T-helper 1 cell treated with Interleukin-12 subunit alpha and Interleukin-12 subunit beta and Interleukin-4 antibody, amounts not matched to agents 30 μg/mL and 1 μg/mL, for 36 hours (primary cell): ENCODE data around the gene SORCS3.

Experiments
- H3K27ac Mint-ChIP-seq: one replicate; pipeline ENCODE4 v1.8.0; 2021; ENCODE audit warnings: mild to moderate bottlenecking, mixed read lengths
- H3K27me3 Mint-ChIP-seq: one replicate; pipeline ENCODE4 v1.8.0; 2021; ENCODE audit warnings: low read depth, mixed read lengths
- H3K36me3 Mint-ChIP-seq: one replicate; pipeline ENCODE4 v1.8.0; 2021; ENCODE audit warnings: low read depth, mixed read lengths
- H3K4me1 Mint-ChIP-seq: one replicate; pipeline ENCODE4 v1.8.0; 2021; ENCODE audit warnings: low read depth, mixed read lengths
- H3K4me3 Mint-ChIP-seq: one replicate; pipeline ENCODE4 v1.8.0; 2021; ENCODE audit warnings: mild to moderate bottlenecking, moderate library complexity, mixed read lengths
- H3K9me3 Mint-ChIP-seq: one replicate; pipeline ENCODE4 v1.8.0; 2021; ENCODE audit warnings: mixed read lengths

Gene SORCS3

DNA sequence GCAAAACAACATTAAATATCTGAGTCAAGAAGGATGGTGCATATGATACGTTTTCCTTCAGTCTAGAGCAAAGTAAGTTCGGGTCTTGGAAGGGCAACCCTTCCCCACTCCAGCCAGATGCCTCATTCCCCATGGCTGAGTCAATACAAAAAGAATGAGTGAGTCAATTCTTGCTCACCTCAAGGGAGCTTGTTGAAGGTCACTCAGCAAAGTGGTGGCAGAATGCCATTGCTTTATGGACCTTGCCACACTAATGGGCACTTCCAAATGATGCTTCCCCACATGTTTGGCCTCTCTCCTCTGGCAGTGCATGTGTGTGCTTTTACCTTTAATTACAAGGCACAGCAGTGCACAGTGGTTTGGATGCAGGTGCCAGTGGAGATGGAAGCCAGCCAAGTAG is 296.5 kb downstream of the SORCS3 start:
- Mint-ChIP-seq H3K9me3 (no peaks in the 10 kb centered on the region), H3K27ac (no peak overlapping the region), H3K27me3 (no peaks in the 10 kb centered on the region), H3K4me1 (peaks cover 2% of the 10 kb centered on the region), H3K36me3 (no peaks in the 10 kb centered on the region), H3K4me3 (no peak overlapping the region)

DNA sequence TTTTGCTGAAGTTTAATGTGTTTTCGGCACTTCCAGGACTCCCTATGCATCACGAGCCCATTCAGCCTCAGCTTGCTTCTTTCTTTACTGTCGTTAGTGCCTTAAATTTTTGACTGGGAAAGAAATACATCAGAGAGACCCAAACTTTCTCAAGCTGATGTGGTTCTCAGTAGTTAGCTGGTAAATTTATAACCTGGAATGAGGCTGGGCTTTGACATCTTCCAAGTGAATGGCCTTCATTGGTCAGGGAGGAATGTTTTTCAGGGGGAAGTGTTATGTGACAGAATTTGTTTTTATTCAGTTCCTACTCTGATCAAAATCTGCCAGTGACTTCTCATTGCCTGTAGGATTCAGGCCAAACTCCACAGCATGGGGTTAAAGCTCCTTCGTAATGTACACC is 296.9 kb downstream of the SORCS3 start:
- no peak overlapping the region for H3K4me3 Mint-ChIP-seq
- no peaks in the 10 kb centered on the region for H3K27me3 Mint-ChIP-seq
- H3K27ac Mint-ChIP-seq, result no peak overlapping the region
- H3K4me1 Mint-ChIP-seq, result peaks cover 2% of the 10 kb centered on the region
- no peaks in the 10 kb centered on the region for H3K9me3 Mint-ChIP-seq
- no peaks in the 10 kb centered on the region for H3K36me3 Mint-ChIP-seq

DNA sequence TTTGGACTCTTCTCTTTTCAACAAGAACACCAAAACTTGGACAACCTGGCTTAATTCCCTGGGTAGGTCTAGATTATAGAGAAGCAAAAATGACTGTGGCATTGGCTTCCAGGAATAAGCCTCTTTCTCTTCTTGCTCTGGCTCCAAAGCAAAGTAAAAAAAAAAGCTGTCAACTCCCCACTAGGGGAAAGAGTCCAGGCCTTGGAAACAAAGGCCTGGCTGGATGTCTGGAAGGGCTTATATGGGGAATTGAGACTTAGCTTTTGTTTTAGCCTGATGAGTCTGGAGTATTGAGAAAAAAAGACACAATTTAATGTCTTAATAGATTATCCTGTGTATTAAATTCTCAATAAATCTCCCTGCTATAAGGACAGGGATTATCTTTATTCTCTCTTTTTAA is 300.6 kb downstream of the SORCS3 start:
- Mint-ChIP-seq H3K27me3 (no peaks in the 10 kb centered on the region), H3K4me1 (no peaks in the 10 kb centered on the region), H3K36me3 (no peaks in the 10 kb centered on the region), H3K9me3 (no peaks in the 10 kb centered on the region), H3K4me3 (no peak overlapping the region), H3K27ac (no peak overlapping the region)

DNA sequence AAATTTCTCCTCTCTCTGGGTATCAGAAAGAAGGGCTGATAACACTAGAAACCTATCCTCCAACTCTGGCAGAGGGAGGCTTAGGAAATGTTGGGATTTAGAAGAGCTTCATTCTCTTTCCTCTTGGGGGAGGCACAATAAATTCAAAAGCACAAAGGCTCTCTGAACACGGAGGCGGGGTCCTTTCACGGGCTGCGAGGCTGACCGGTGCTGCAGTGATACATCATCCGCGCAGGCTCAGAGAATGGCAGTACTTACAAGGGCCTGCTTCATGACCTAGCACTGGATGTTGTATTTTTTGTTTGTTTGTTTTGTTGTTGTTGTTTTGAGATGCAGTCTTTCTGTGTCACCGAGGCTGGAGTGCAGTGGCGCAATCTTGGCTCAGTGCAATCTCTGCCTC is 306.2 kb downstream of the SORCS3 start:
- Mint-ChIP-seq H3K27me3 (no peaks in the 10 kb centered on the region), H3K9me3 (no peaks in the 10 kb centered on the region), H3K4me3 (no peak overlapping the region), H3K36me3 (no peaks in the 10 kb centered on the region), H3K27ac (no peak overlapping the region), H3K4me1 (no peaks in the 10 kb centered on the region)

DNA sequence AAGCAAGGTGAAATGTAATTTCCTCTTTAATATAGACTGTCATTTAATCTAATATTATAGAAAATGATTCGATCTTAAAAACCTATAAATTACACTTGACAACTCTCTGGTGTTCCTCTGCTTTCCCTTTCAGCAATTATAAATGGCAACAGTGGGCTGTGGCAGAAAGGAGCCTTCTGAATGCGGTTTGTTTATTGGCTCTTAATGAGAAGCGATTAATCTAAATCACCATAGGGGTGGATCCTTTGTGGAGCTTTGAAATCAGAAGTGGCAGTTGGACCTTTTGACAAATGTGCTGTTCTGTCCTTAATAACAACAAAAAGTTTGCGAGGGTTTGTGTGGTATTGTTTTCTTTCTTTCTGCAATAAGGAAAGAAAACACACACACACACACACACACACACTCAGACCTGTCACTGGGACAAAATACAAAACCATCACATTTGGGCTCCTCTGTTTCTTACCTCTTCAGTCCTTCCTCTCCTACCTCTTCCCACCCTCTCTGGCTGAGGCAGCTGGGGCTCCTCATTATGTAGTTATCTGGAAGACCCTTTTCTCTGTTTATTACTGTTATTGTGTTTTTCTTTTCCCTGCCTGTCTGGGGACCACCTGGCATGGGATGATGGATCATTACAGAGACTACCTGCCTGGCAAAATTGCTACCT is 316.2 kb downstream of the SORCS3 start:
- Mint-ChIP-seq H3K4me1 (no peaks in the 10 kb centered on the region), H3K4me3 (no peak overlapping the region), H3K27me3 (no peaks in the 10 kb centered on the region), H3K27ac (no peak overlapping the region), H3K9me3 (peaks cover 3% of the 10 kb centered on the region), H3K36me3 (no peaks in the 10 kb centered on the region)

DNA sequence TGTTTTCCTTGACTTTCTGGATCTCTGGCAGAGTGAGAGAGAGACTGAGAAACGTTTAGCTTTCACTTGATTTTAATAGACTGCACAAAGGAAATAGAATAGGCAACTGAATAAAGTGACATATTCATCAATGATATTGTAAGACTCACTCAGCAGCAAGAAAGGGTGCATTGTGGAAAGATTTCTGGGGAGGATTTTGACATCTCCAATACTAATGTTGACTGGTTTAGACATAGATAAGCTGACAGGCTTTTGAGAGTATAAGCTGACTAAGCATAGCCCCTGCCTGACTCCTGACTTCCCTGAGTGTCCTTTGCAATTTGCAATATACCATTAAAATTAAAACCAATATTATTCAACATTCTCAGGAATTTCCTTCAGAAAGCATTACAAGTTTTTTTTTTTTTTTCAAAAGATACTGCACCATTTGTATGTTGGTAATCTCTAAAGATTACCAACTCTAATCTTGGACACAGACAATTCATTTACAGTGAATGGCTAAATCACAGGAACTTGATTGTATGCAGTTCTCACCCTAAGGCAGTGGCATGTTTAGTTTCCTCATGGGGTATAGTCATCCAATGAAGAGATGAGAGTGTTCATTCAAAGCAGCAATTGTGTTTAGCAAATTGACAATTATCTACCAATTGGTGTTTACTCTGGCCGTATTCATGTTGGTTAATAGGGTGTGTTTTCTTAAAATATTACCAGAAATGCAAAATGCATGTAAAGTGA is 325.6 kb downstream of the SORCS3 start:
- Mint-ChIP-seq H3K27me3 (no peaks in the 10 kb centered on the region), H3K9me3 (peaks cover 8% of the 10 kb centered on the region), H3K4me1 (no peaks in the 10 kb centered on the region), H3K36me3 (no peaks in the 10 kb centered on the region), H3K27ac (no peak overlapping the region), H3K4me3 (no peak overlapping the region)

DNA sequence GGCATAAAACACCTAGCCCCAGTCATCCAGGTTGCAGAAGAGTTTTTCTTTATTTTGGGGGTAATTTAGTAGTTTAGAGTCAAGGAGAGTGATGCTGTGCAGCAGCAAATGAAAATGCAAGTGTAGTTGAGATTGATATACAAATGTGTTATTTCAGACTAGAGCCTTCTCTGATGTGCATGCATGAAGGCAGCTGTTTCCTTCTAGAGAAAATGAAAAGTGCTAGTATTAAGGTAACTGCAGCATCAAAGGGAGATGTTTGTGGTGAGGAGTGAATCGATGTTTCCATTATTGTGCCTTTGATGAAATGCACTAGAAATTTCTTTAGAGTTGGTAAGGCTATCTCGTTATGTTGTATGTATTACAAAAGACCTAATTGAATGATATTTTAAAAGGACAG is 339.3 kb downstream of the SORCS3 start:
- Mint-ChIP-seq H3K36me3 (no peaks in the 10 kb centered on the region), H3K4me1 (no peaks in the 10 kb centered on the region), H3K9me3 (no peaks in the 10 kb centered on the region), H3K4me3 (no peak overlapping the region), H3K27me3 (no peaks in the 10 kb centered on the region), H3K27ac (no peak overlapping the region)

DNA sequence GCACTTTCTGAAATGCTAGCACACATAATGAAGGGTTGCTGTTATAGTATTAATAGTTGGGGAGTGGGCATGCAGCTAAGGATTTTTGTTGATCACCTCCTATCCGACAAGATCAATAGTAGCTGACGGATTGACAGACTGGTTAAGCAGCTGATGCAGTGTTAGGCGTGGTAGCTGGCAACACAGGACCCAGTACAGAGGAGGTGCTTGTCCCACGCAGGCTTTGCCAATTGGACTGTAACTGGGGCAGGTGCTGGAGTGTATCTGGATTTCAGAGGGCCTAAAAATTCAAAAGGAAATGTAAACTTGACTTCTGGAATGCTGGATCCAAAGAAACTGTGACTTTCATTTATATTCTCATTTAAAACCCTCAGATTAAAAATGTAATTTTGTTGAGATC is 340.9 kb downstream of the SORCS3 start:
- Mint-ChIP-seq H3K27me3 (no peaks in the 10 kb centered on the region), H3K27ac (no peak overlapping the region)

DNA sequence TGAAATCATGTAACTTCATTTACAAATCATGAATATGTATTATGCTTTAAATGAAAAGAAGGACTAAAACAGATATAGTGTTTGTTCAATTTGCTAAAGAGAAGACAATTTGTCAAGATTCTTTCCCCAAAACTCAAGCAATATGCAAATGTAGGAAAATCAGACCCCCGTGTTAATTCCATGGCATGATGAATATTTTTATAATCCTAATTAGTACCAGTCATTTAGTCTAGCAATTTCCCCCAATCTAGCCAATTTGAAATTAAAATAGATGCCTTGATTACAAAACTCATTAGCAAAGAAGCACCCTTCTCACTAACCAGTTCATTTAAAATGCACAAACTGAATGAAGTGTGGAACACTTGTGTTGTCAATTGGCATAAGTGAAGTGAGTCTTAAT is 347.6 kb downstream of the SORCS3 start:
- no peak overlapping the region for H3K27ac Mint-ChIP-seq
- no peaks in the 10 kb centered on the region for H3K9me3 Mint-ChIP-seq
- H3K27me3 Mint-ChIP-seq, result no peaks in the 10 kb centered on the region
- no peak overlapping the region for H3K4me3 Mint-ChIP-seq
- H3K4me1 Mint-ChIP-seq, result no peaks in the 10 kb centered on the region
- no peaks in the 10 kb centered on the region for H3K36me3 Mint-ChIP-seq

More for the DNA sequence above, 340.9 kb downstream of the SORCS3 start:
- Mint-ChIP-seq H3K4me1 (no peaks in the 10 kb centered on the region), H3K4me3 (no peak overlapping the region), H3K9me3 (no peaks in the 10 kb centered on the region), H3K36me3 (no peaks in the 10 kb centered on the region)

DNA sequence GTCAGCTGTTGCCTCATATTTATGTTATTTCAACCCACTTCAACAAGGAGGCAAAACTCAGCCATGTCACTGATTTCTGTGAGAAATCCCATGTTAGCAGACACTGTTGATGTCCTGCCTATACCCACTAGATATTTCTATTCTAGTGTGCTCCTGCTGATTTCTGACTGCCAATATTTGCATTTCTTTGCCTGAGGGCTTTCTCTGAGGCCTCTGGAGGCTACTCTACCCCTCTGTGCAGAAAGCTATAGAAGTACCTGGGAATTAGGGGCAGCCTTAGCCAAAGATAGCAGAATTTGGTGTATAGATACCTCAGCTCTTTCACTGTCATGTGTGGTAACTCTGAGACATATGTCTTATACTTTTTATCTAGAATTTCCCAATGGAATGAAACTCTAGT is 348.8 kb downstream of the SORCS3 start:
- Mint-ChIP-seq H3K27me3 (no peaks in the 10 kb centered on the region), H3K4me1 (no peaks in the 10 kb centered on the region), H3K4me3 (no peak overlapping the region)

DNA sequence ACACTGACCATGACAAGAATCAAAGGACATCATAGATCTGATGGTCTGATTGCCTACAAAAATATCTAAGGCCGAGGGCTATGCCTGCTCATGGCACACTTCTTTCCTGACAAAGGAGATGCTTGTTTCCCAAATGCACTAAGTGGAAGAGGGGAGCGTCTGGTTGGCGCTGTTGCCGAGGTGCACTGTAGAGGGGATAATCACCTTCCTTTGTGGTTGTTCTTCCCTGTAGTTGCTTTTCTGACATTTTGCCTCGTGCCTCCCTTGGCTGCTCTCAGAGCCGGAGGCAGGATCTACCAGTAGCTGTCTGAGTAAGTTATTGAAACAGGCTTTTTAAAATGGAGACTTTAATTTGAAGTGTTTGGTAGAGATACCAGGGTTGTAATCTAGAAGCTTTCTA is 352.0 kb downstream of the SORCS3 start:
- Mint-ChIP-seq H3K27ac (no peak overlapping the region), H3K27me3 (no peaks in the 10 kb centered on the region), H3K4me3 (no peak overlapping the region), H3K9me3 (no peaks in the 10 kb centered on the region), H3K4me1 (no peaks in the 10 kb centered on the region), H3K36me3 (no peaks in the 10 kb centered on the region)

More for the DNA sequence above, 348.8 kb downstream of the SORCS3 start:
- Mint-ChIP-seq H3K9me3 (no peaks in the 10 kb centered on the region), H3K36me3 (no peaks in the 10 kb centered on the region), H3K27ac (no peak overlapping the region)

DNA sequence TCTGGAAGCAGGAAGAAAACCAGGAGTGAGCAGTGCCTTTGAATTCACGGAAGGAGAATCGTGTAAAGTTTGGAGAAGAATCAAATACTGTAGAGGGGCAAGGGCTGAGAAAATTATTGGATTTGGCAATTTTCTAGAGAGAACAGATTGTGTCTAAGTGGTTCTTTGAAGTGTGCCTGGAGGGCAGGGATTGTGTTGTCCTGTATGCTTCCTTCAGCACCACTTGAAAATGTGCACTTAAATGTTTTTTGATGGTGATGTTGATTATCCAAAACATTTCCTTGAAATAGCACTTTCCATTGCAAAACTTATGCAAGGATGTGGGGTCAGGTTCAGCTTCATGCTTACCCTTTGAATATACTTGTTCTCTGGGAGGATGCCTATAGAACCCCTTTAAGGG is 360.2 kb downstream of the SORCS3 start:
- Mint-ChIP-seq H3K4me3 (no peak overlapping the region), H3K9me3 (no peaks in the 10 kb centered on the region), H3K4me1 (no peaks in the 10 kb centered on the region), H3K27ac (no peak overlapping the region), H3K27me3 (no peaks in the 10 kb centered on the region), H3K36me3 (no peaks in the 10 kb centered on the region)

DNA sequence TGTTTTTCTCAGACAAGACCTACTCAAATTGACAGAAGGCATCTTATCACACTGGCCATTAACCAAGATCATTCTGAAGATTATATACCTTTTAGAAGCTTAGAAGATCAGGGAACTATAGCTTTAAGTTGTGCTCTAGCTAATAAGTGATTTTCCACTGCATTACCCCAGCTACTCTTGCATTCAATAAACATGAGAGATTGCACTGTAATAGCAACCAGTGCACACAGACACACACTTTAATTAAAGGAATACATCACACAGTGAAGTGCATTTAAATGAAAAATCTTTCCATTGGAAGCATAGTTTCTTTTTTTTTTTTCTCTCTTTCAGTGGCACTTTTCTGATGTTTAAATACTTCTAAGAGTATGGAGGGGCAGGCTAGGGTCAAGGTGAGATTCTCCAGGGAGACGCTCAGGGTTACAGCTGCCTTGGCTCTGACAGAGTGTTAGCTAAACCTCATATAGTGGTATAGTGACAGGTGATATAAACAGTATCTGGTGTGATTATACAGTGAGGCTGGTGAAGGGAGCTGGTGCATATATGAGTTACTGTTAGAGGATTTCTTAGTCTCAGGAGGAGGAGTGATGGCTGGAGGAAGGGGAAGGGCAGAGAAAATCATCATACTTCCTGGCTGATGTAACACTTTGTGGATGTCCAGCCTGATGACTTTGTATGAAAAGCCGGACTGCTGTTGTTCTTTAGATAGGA is 369.5 kb downstream of the SORCS3 start:
- Mint-ChIP-seq H3K4me3 (no peak overlapping the region), H3K27me3 (no peaks in the 10 kb centered on the region), H3K36me3 (no peaks in the 10 kb centered on the region), H3K4me1 (no peaks in the 10 kb centered on the region), H3K9me3 (peaks cover 4% of the 10 kb centered on the region), H3K27ac (no peak overlapping the region)

DNA sequence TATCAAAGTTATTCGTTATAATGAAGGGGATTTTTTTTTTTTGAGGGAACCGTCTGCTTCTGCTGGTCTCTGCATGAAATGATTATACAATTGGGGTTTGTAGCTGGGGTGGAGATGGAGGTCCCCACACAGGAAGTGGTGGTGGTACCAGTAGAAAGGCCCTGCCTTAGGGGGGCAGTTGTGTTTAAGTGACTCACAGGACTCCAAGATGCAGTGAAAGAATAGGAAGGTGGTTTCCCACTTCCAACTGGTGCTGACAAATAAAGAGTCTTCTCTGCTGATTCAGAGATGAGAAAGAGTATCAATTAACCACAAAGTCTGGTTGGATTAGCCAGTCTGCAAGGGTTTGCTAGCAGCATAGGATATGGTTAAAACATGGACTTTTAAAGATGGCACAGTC is 376.0 kb downstream of the SORCS3 start:
- peaks cover 4% of the 10 kb centered on the region for H3K9me3 Mint-ChIP-seq
- H3K36me3 Mint-ChIP-seq, result no peaks in the 10 kb centered on the region
- H3K27me3 Mint-ChIP-seq, result no peaks in the 10 kb centered on the region
- peaks cover 2% of the 10 kb centered on the region for H3K4me1 Mint-ChIP-seq
- H3K4me3 Mint-ChIP-seq, result no peak overlapping the region
- no peak overlapping the region for H3K27ac Mint-ChIP-seq

DNA sequence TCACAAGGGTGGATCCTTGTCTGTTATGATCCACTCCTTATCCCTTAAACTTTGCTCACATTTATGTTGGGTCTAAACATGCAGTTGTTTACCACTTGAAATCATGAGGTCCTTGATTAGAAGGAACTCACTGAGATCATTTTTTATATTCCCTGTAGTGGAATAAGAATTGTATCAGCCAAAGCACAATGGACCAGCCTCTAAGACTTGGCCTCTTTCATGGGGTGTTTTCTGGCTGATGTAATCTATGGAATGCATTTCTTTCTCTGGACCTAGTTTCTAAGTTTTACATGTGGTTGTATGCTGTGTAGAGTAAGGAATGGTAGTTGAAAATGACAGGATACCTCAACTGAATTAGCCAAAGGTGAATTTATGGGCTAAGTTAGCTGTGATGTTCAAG is 376.6 kb downstream of the SORCS3 start:
- Mint-ChIP-seq H3K27ac (no peak overlapping the region), H3K36me3 (no peaks in the 10 kb centered on the region), H3K27me3 (no peaks in the 10 kb centered on the region), H3K4me3 (no peak overlapping the region), H3K4me1 (peaks cover 2% of the 10 kb centered on the region), H3K9me3 (peaks cover 4% of the 10 kb centered on the region)
